Liver (tissue), 3 donors: ENCODE data around the gene FRMD4B.

ENCODE experiments used
- ATF3 ChIP-seq: IDR thresholded peaks from 2 replicates; pipeline ENCODE4 v1.6.1; 2016; ENCODE audit warnings: antibody characterized with exemption
- CTCF ChIP-seq: fragments of 150-350 bp; IDR thresholded peaks from 2 replicates; pipeline ENCODE4 v1.5.1; 2017; ENCODE audit warnings: improper control_type of control experiment, low read depth, low read length; ENCODE audit not compliant: missing input control
- MAX ChIP-seq: IDR thresholded peaks from 2 replicates; pipeline ENCODE4 v1.6.1; 2016; ENCODE audit warnings: antibody characterized with exemption
- RAD21 ChIP-seq, 2 donors: IDR thresholded peaks; 2 replicates each; pipeline ENCODE4 v1.6.1; 2016; ENCODE audit warnings: antibody characterized with exemption in 2 of 2, mild to moderate bottlenecking in 2 of 2
- REST ChIP-seq: IDR thresholded peaks from 2 replicates; pipeline ENCODE4 v1.6.1; 2016; ENCODE audit warnings: antibody characterized with exemption, mild to moderate bottlenecking
- YY1 ChIP-seq: IDR thresholded peaks from 2 replicates; pipeline ENCODE4 v1.6.1; 2016; ENCODE audit warnings: antibody characterized with exemption, mild to moderate bottlenecking
- donor health status: healthy.
- donor health status: healthy.

- TF ChIP-seq CTCF (no peak), MAX (no peak), ATF3 (no peak), REST (no peak), RAD21 (IDR thresholded peaks at IDR 0.05) (no peak), YY1 (no peak)
Measured at GRCh38 chr3:69339760-69340159, 46.1 kb downstream of the FRMD4B start.
